ENCODE data around the gene MSRB3. TPM values are rescaled to one million over a fixed set of nuclear protein-coding genes. Genes with fewer than 3 reads are reported as not detected.

Gene MSRB3
- total RNA-seq, 1 experiment from 2014 or later, result 5.9 TPM

DNA sequence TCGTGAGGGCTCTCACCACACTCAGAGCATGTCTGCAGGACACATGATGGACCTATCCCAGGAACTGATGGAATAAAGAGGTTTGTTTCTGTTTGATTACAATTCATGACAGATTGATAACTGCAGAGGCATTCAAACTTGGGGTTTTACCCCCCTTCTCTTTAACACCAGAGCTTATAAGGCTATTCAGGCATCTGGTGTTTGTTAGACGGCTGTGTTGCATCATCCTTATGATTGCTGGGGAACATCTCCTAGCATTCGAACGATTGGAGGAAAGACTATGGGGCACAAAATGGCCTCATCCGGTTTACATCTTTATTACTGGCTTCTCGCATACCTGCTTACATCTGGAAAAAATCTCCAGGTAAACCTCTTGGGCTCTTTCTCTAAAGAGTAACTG, 191.8 kb downstream of the MSRB3 start:
- H3K4me3 ChIP-seq (ENCODE audit: low read length), result no peak overlapping the region

DNA sequence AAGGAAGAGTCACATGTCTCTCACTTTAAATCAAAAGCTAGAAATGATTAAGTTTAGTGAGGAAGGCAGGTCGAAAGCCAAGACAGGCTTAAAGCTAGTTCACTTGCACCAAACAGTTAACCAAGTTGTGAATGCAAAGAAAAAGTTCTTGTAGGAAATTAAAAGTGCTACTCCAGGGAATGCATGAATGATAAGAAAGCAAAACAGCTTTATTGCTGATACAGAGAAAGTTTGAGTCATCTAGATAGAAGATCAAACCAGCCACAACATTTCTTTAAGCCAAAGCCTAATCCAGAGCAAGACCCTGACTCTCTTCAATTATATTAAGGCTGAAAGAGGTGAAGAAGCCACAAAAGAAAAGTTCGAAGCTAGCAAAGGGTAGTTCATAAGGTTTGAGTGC, 193.6 kb downstream of the MSRB3 start:
- no peaks in the 10 kb centered on the region for H3K9me2 ChIP-seq (replicated peaks; ENCODE audit: low read length)
- ChIA-PET CTCF (no interaction called here), POLR2A (ENCODE audit: unreplicated experiment) (no interaction called here)
- no peak overlapping the region for H3K4me3 ChIP-seq (ENCODE audit: low read length)
- no peaks in the 10 kb centered on the region for H3K36me3 ChIP-seq (ENCODE audit: low read depth, low read length)
- ATAC-seq (no peak), DNase-seq (no peak)
- no peaks in the 10 kb centered on the region for H3K27me3 ChIP-seq (ENCODE audit: low read length)
- no peak overlapping the region for H2AFZ ChIP-seq (ENCODE audit: low read length)
- no peaks in the 10 kb centered on the region for H3K9me3 ChIP-seq (ENCODE audit: low read length)
- H3K27ac ChIP-seq (ENCODE audit: low read length), result no peak overlapping the region
- intact Hi-C loops (cut with micrococcal nuclease), result no loop called here
- H3K4me1 ChIP-seq (ENCODE audit: insufficient read depth, low read length), result no peaks in the 10 kb centered on the region
- BruUV-seq (replicated peaks), result no TSS peak
- no peaks in the 10 kb centered on the region for H3K79me2 ChIP-seq (ENCODE audit: low read length)
- no peak overlapping the region for H3K4me2 ChIP-seq (ENCODE audit: low read length)
- H3F3A ChIP-seq (ENCODE audit: low read length, unreplicated experiment), result no peaks in the 10 kb centered on the region
- H4K20me1 ChIP-seq (ENCODE audit: low read length), result no peaks in the 10 kb centered on the region
- no peak for TF ChIP-seq EZH2 (IDR thresholded peaks at IDR 0.05; ENCODE audit: low read length, unreplicated experiment)
- TF ChIP-seq, protein P1, sequence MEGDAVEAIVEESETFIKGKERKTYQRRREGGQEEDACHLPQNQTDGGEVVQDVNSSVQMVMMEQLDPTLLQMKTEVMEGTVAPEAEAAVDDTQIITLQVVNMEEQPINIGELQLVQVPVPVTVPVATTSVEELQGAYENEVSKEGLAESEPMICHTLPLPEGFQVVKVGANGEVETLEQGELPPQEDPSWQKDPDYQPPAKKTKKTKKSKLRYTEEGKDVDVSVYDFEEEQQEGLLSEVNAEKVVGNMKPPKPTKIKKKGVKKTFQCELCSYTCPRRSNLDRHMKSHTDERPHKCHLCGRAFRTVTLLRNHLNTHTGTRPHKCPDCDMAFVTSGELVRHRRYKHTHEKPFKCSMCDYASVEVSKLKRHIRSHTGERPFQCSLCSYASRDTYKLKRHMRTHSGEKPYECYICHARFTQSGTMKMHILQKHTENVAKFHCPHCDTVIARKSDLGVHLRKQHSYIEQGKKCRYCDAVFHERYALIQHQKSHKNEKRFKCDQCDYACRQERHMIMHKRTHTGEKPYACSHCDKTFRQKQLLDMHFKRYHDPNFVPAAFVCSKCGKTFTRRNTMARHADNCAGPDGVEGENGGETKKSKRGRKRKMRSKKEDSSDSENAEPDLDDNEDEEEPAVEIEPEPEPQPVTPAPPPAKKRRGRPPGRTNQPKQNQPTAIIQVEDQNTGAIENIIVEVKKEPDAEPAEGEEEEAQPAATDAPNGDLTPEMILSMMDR (conservative IDR thresholded peaks at IDR 0.05; ENCODE audit: low read depth, low read length), result no peak
- no peak for TF ChIP-seq EZH2phosphoT487 (IDR thresholded peaks at IDR 0.05; ENCODE audit: borderline replicate concordance, low read length)
- no peak overlapping the region for H3K9ac ChIP-seq (ENCODE audit: low read length)

More for the DNA sequence above, 191.8 kb downstream of the MSRB3 start:
- no peak overlapping the region for H3K4me2 ChIP-seq (ENCODE audit: low read length)
- no peak for ATAC-seq
- TF ChIP-seq EZH2phosphoT487 (IDR thresholded peaks at IDR 0.05; ENCODE audit: borderline replicate concordance, low read length) (no peak), EZH2 (IDR thresholded peaks at IDR 0.05; ENCODE audit: low read length, unreplicated experiment) (no peak)
- intact Hi-C loops (cut with micrococcal nuclease), result no loop called here
- H3K9ac ChIP-seq (ENCODE audit: low read length), result no peak overlapping the region
- no peaks in the 10 kb centered on the region for H3K9me2 ChIP-seq (replicated peaks; ENCODE audit: low read length)
- H3K79me2 ChIP-seq (ENCODE audit: low read length), result no peaks in the 10 kb centered on the region
- H2AFZ ChIP-seq (ENCODE audit: low read length), result no peak overlapping the region
- no peaks in the 10 kb centered on the region for H3K27me3 ChIP-seq (ENCODE audit: low read length)
- POLR2A ChIA-PET (ENCODE audit: unreplicated experiment), result interaction anchor here (0.6 kb wide), 1 partner anchor 40 kb away, joined by 6 read pairs; no protein-coding TSS in a partner anchor
- no peaks in the 10 kb centered on the region for H4K20me1 ChIP-seq (ENCODE audit: low read length)
- no peak for DNase-seq
- no peaks in the 10 kb centered on the region for H3K4me1 ChIP-seq (ENCODE audit: insufficient read depth, low read length)
- no TSS peak for BruUV-seq (replicated peaks)
- no peaks in the 10 kb centered on the region for H3F3A ChIP-seq (ENCODE audit: low read length, unreplicated experiment)
- H3K27ac ChIP-seq (ENCODE audit: low read length), result no peak overlapping the region
- H3K36me3 ChIP-seq (ENCODE audit: low read depth, low read length), result no peaks in the 10 kb centered on the region
- CTCF ChIA-PET, result no interaction called here
- H3K9me3 ChIP-seq (ENCODE audit: low read length), result no peaks in the 10 kb centered on the region

DNA sequence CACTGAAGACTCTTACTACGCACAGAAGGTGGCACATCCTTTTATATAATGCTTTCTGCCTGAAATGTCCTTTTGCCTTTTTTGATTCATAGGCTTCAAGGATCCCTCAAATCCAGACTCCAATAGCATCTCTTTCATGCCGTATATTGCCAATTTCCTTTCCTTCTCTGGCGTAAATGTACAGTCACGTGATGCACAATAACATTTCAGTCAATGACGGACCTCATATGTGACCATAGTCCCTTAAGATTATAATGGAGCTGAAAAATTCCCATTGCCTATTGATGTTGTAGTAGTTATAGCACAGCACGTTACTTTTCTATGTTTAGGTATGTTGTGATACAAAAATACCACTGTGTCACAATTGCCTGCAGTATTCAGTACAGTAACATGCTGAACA, 196.3 kb downstream of the MSRB3 start:
- H3K79me2 ChIP-seq (ENCODE audit: low read length), result no peaks in the 10 kb centered on the region
- intact Hi-C loops (cut with micrococcal nuclease), result no loop called here
- BruUV-seq (replicated peaks), result no TSS peak
- H3K4me1 ChIP-seq (ENCODE audit: insufficient read depth, low read length), result no peaks in the 10 kb centered on the region
- ChIA-PET POLR2A (ENCODE audit: unreplicated experiment) (interaction anchor here (0.6 kb wide), 1 partner anchor 29 kb away, joined by 4 read pairs; no protein-coding TSS in a partner anchor), CTCF (no interaction called here)
- no peak overlapping the region for H2AFZ ChIP-seq (ENCODE audit: low read length)
- DNase-seq (no peak), ATAC-seq (no peak)
- no peak overlapping the region for H3K4me2 ChIP-seq (ENCODE audit: low read length)
- H3F3A ChIP-seq (ENCODE audit: low read length, unreplicated experiment), result no peaks in the 10 kb centered on the region
- H3K9me3 ChIP-seq (ENCODE audit: low read length), result no peaks in the 10 kb centered on the region
- H3K9me2 ChIP-seq (replicated peaks; ENCODE audit: low read length), result no peaks in the 10 kb centered on the region
- no peak overlapping the region for H3K9ac ChIP-seq (ENCODE audit: low read length)
- no peaks in the 10 kb centered on the region for H4K20me1 ChIP-seq (ENCODE audit: low read length)
- TF ChIP-seq EZH2phosphoT487 (IDR thresholded peaks at IDR 0.05; ENCODE audit: borderline replicate concordance, low read length) (no peak), EZH2 (IDR thresholded peaks at IDR 0.05; ENCODE audit: low read length, unreplicated experiment) (no peak)
- TF ChIP-seq, protein P1 (conservative IDR thresholded peaks at IDR 0.05; ENCODE audit: low read depth, low read length), result no peak
- no peaks in the 10 kb centered on the region for H3K27me3 ChIP-seq (ENCODE audit: low read length)
- H3K27ac ChIP-seq (ENCODE audit: low read length), result no peak overlapping the region
- no peak overlapping the region for H3K4me3 ChIP-seq (ENCODE audit: low read length)
- no peaks in the 10 kb centered on the region for H3K36me3 ChIP-seq (ENCODE audit: low read depth, low read length)

Measured in PC-3 (cell line).